K562 (cell line): Measurements from ENCODE around the gene SNRNP200. TPM values are rescaled to one million over a fixed set of nuclear protein-coding genes. Genes with fewer than 3 reads are reported as not detected.

ENCODE experiments used
- ATAC-seq: fragments of 200-7000 bp; cut with Tn5 transposase; 3 replicates; pipeline ENCODE4 v1.9.1; 2020; ENCODE audit warnings: moderate library complexity
- BruUV-seq: library from RNA; stranded (reverse); fragments of 400-500 nt; replicated peaks from 2 replicates; lab custom pipeline; 2021; lab: Mats Ljungman, UMichigan
- CTCF ChIA-PET: fragments of 300-600 bp; formaldehyde crosslinking; extraction: SDS; loops from one replicate; lab custom pipeline; 2021; ENCODE audit warnings: low intra/inter-chr PET ratio; lab: Yijun Ruan, JAX
- POLR2A ChIA-PET: fragments of 300-600, 350-650 bp; sonication (Branson Sonifier 250); formaldehyde crosslinking; extraction: SDS; loops from one replicate; lab custom pipeline; 2021; ENCODE audit warnings: antibody characterized with exemption, inconsistent platforms; lab: Yijun Ruan, JAX
- DNase-seq, 4 experiments: peaks; one replicate each; pipeline versions ENCODE4 v3.0.0 to v3.0.0-alpha.2; 2011 to 2018; ENCODE audit warnings: low spot score in 3 of 4, mixed read lengths in 3 of 4; ENCODE audit errors: extremely low read depth in 1 of 4
- FAIRE-seq: peaks from 2 replicates; lab custom pipeline; 2011; peaks lifted over from hg19 to GRCh38; lab: Jason Lieb, UNC
- H2AFZ ChIP-seq: 2 replicates; pipeline ENCODE4 v1.6.0; 2011; ENCODE audit warnings: low read depth, low read length, control low read depth, inconsistent platforms
- H3K27ac ChIP-seq: fragments of 200-600 bp; 3 replicates; pipeline ENCODE4 v1.8.0; 2011; ENCODE audit warnings: low read depth, mild to moderate bottlenecking, control low read depth, inconsistent platforms, low read length, moderate library complexity, mixed read lengths; ENCODE audit errors: extremely low read depth
- H3K27me3 ChIP-seq, 2 experiments: fragments of 300-600 bp in 1 of 2; 2 replicates in 1 of 2; 3 replicates in 1 of 2; pipeline versions ENCODE4 v1.6.0 to v1.8.0; 2011; ENCODE audit warnings: inconsistent platforms in 2 of 2, low read length in 2 of 2, mild to moderate bottlenecking in 1 of 2, mixed read lengths in 1 of 2, moderate library complexity in 1 of 2; ENCODE audit not compliant: control insufficient read depth in 2 of 2, insufficient read depth in 2 of 2
- H3K36me3 ChIP-seq: fragments of 300-600 bp; 3 replicates; pipeline ENCODE4 v1.8.0; 2011; ENCODE audit warnings: mild to moderate bottlenecking, low read length, inconsistent platforms; ENCODE audit not compliant: control insufficient read depth, insufficient read depth
- H3K4me1 ChIP-seq, 2 experiments: fragments of 200-600 bp in 1 of 2; replicated peaks in 1 of 2; 2 replicates in 1 of 2; 3 replicates in 1 of 2; pipeline versions ENCODE4 v1.5.1 to v1.8.0; 2011; ENCODE audit warnings: inconsistent platforms in 2 of 2, low read length in 2 of 2, mild to moderate bottlenecking in 1 of 2, mixed read lengths in 1 of 2, moderate library complexity in 1 of 2; ENCODE audit not compliant: control insufficient read depth in 2 of 2, insufficient read depth in 2 of 2
- H3K4me2 ChIP-seq: 2 replicates; pipeline ENCODE4 v1.6.1; 2011; ENCODE audit warnings: low read length, control low read depth, inconsistent platforms, mixed read lengths; ENCODE audit not compliant: insufficient read depth
- H3K4me3 ChIP-seq: fragments of 200-600 bp; sonication (generic), shearing (Covaris generic); 2 replicates; pipeline ENCODE4 v1.5.1; 2016; ENCODE audit warnings: control low read depth, inconsistent platforms
- H3K79me2 ChIP-seq: fragments of 200-600 bp; 3 replicates; pipeline ENCODE4 v1.8.0; 2011; ENCODE audit warnings: low read length, inconsistent platforms; ENCODE audit not compliant: control insufficient read depth, insufficient read depth
- H3K9ac ChIP-seq, 2 experiments: 2 replicates each; pipeline versions ENCODE4 v1.6.0 to v1.6.1; 2011; ENCODE audit warnings: low read depth in 2 of 2, low read length in 2 of 2, control low read depth in 1 of 2, inconsistent platforms in 1 of 2, mild to moderate bottlenecking in 1 of 2, mixed read lengths in 1 of 2; ENCODE audit not compliant: insufficient read depth in 1 of 2
- H3K9me1 ChIP-seq: one replicate; pipeline ENCODE4 v1.6.0; 2011; ENCODE audit warnings: inconsistent platforms, mild to moderate bottlenecking, low read length, moderate library complexity; ENCODE audit not compliant: control insufficient read depth, insufficient read depth
- H3K9me3 ChIP-seq: replicated peaks from 2 replicates; pipeline ENCODE4 v1.5.1; 2011; ENCODE audit warnings: low read depth, low read length, inconsistent platforms; ENCODE audit not compliant: control insufficient read depth, insufficient read depth
- H4K20me1 ChIP-seq: replicated peaks from 2 replicates; pipeline ENCODE4 v1.6.1; 2011; ENCODE audit warnings: low read length, inconsistent platforms, mixed read lengths; ENCODE audit not compliant: control insufficient read depth, insufficient read depth
- CHD2 ChIP-seq: IDR thresholded peaks from 2 replicates; pipeline ENCODE4 v1.6.1; 2011; ENCODE audit warnings: low read depth, low read length
- FOSL1 ChIP-seq: fragments of 200-800 bp; sonication (Bioruptor generic); conservative IDR thresholded peaks from 2 replicates; pipeline ENCODE4 v1.6.1; 2016; ENCODE audit warnings: missing genetic modification characterization, missing compliant biosample characterization
- ILF3 ChIP-seq: fragments of 450-650 bp; IDR thresholded peaks from 2 replicates; pipeline ENCODE4 v1.6.1; 2018; ENCODE audit warnings: antibody characterized with exemption, mild to moderate bottlenecking, moderate library complexity, borderline replicate concordance
- KDM2B ChIP-seq: fragments of 250-450 bp; sonication (Bioruptor Pico); IDR thresholded peaks from 2 replicates; pipeline ENCODE4 v1.8.0; 2021; ENCODE audit warnings: mild to moderate bottlenecking, moderate library complexity
- MAFG ChIP-seq: fragments of 450-650 bp; conservative IDR thresholded peaks from 2 replicates; pipeline ENCODE4 v1.6.1; 2016; ENCODE audit warnings: missing genetic modification characterization, missing compliant biosample characterization
- XRCC3 ChIP-seq: fragments of 450-650 bp; IDR thresholded peaks from 2 replicates; pipeline ENCODE4 v1.6.1; 2017; ENCODE audit warnings: mild to moderate bottlenecking, moderate library complexity
- XRCC5 ChIP-seq: fragments of 200-400 bp; formaldehyde crosslinking; IDR thresholded peaks from 2 replicates; pipeline ENCODE4 v1.6.1; 2017; ENCODE audit warnings: low read depth, mild to moderate bottlenecking, low read length
- WGBS: fragments of 100-300 bp; shearing (Covaris generic); methylation state at CpG from one replicate; pipeline ENCODE4 v1.1.6; 2016; ENCODE audit warnings: low coverage, mixed read lengths; ENCODE audit not compliant: insufficient coverage; ENCODE audit errors: missing lambda C conversion rate; 5-methylcytosine and 5-hydroxymethylcytosine counted together
- in situ Hi-C: fragments of 300-500 bp; cut with MboI; formaldehyde crosslinking; loops from 4 replicates; pipeline ENCODE4 v1.15.0; 2018; ENCODE audit warnings: inconsistent platforms, mixed read lengths
- intact Hi-C: fragments of 100-400 bp; cut with micrococcal nuclease; formaldehyde crosslinking; loops from 2 replicates; pipeline ENCODE4 v1.14.2; 2022
- polyA plus RNA-seq, 8 experiments: library from polyadenylated mRNA; depleted of rRNA in 4 of 8; stranded (reverse) in 5 of 8; unstranded in 3 of 8; fragments of >200 nt; fragmentation: Nextera tagmentation in 2 of 8; fragmentation: Illumina TruSeq in 1 of 8; extraction: Ambion mirVana in 2 of 8; extraction: Trizol in 1 of 8; gene quantifications; 2 replicates each; pipeline versions ENCODE4 v1.2.1 to v1.2.3, GENCODE V29; 2011 to 2014; ENCODE audit warnings: inconsistent platforms in 1 of 8, missing spikeins in 1 of 8
- total RNA-seq, 7 experiments: library from RNA; depleted of rRNA in 6 of 7; stranded (reverse); fragments of >200 nt in 6 of 7; fragmentation: Illumina TruSeq in 2 of 7; extraction: Trizol in 2 of 7; gene quantifications; 2 replicates each; pipeline versions ENCODE4 v1.2.1 to v1.2.3, GENCODE V29; 2011 to 2021; ENCODE audit warnings: low replicate concordance in 1 of 7
- TF ChIP-seq, protein P1 (sequence below): sonication (generic); formaldehyde crosslinking; IDR thresholded peaks from 2 replicates; pipeline ENCODE4 v1.8.0; 2023; ENCODE audit warnings: mild to moderate bottlenecking, missing genetic modification reagents
- TF ChIP-seq, protein P2 (sequence below), 2 experiments: fragments of 450-650 bp in 1 of 2; sonication (generic) in 1 of 2; formaldehyde crosslinking in 1 of 2; IDR thresholded peaks; 2 replicates each; pipeline versions ENCODE4 v1.7.1 to v1.9.0; 2016 to 2022; ENCODE audit warnings: inconsistent platforms in 1 of 2, mild to moderate bottlenecking in 1 of 2, missing genetic modification reagents in 1 of 2

SNRNP200 gene
- total and polyA plus RNA-seq, 9 of the 15 experiments (the other 6 are each of a cell fraction or from before 2014, with no cell fraction given) = 76.1 to 231 (median 155) TPM

DNA sequence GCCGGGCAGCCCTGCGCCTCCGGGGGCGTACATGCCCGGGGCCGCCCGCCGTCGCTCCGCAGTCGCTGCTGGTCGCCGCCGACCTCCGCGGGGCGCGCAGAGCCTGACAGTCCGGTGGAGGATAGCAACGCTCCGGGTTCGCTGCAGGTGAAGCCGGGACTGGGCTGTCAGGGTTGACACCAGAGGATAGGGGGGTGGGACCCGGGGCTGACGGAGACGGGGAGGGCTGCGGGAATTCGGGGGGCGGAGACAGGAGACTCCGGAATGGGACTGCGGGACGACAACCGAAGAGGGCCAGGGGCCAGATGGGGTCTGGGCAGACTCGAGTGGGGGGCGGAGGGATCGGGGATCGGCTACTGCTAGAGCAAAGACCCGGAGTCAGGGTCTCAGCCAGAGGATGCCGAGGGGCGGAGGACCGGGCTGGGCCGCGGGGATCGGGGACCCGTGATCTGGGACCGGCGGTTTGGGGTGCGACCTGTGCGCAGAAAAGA, 40.0 kb downstream of the SNRNP200 start:
- BruUV-seq = no TSS peak
- Histone ChIP-seq H3K4me3 (peak overlapping the region; percentile 84), H3K9ac (peak overlapping the region; percentile 86 to 99), H3K27me3 (no peaks in the 10 kb centered on the region), H3K4me2 (peak overlapping the region; percentile 88), H3K9me3 (no peaks in the 10 kb centered on the region), H3K36me3 (peaks cover 50% of the 10 kb centered on the region), H3K79me2 (peaks cover 50% of the 10 kb centered on the region), H2AFZ (peak overlapping the region; percentile 95), H3K4me1 (peaks cover 27 to 33% of the 10 kb centered on the region in 2 experiments), H3K9me1 (no peaks in the 10 kb centered on the region), H4K20me1 (0 out of 2 replicates have a peak, but pooled peaks cover 16% of the 10 kb centered on the region), H3K27ac (peak overlapping the region; percentile 78)
- ATAC-seq = peak; percentile 19
- in situ Hi-C loops = no loop called here
- 0% methylated on average over 20 of the region's 49 CpGs for WGBS
- intact Hi-C loops = loop anchor here (10.0 kb wide), 1 partner anchor 239 kb away; the partner anchor contains the start of gene NEURL3
- ChIA-PET CTCF (no interaction called here), POLR2A (interaction anchor here (0.7 to 1.0 kb wide), 2 partner anchors 16 to 37 kb away, joined by 3 read pairs; no protein-coding TSS in a partner anchor)
- DNase-seq = peak; percentile 34 to 80 (median 66)
- FAIRE-seq = no peak
- TF ChIP-seq, protein P1, sequence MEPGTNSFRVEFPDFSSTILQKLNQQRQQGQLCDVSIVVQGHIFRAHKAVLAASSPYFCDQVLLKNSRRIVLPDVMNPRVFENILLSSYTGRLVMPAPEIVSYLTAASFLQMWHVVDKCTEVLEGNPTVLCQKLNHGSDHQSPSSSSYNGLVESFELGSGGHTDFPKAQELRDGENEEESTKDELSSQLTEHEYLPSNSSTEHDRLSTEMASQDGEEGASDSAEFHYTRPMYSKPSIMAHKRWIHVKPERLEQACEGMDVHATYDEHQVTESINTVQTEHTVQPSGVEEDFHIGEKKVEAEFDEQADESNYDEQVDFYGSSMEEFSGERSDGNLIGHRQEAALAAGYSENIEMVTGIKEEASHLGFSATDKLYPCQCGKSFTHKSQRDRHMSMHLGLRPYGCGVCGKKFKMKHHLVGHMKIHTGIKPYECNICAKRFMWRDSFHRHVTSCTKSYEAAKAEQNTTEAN (CRISPR knock-in tag) = no peak
- TF ChIP-seq MAFG = no peak
- TF ChIP-seq, protein P2, sequence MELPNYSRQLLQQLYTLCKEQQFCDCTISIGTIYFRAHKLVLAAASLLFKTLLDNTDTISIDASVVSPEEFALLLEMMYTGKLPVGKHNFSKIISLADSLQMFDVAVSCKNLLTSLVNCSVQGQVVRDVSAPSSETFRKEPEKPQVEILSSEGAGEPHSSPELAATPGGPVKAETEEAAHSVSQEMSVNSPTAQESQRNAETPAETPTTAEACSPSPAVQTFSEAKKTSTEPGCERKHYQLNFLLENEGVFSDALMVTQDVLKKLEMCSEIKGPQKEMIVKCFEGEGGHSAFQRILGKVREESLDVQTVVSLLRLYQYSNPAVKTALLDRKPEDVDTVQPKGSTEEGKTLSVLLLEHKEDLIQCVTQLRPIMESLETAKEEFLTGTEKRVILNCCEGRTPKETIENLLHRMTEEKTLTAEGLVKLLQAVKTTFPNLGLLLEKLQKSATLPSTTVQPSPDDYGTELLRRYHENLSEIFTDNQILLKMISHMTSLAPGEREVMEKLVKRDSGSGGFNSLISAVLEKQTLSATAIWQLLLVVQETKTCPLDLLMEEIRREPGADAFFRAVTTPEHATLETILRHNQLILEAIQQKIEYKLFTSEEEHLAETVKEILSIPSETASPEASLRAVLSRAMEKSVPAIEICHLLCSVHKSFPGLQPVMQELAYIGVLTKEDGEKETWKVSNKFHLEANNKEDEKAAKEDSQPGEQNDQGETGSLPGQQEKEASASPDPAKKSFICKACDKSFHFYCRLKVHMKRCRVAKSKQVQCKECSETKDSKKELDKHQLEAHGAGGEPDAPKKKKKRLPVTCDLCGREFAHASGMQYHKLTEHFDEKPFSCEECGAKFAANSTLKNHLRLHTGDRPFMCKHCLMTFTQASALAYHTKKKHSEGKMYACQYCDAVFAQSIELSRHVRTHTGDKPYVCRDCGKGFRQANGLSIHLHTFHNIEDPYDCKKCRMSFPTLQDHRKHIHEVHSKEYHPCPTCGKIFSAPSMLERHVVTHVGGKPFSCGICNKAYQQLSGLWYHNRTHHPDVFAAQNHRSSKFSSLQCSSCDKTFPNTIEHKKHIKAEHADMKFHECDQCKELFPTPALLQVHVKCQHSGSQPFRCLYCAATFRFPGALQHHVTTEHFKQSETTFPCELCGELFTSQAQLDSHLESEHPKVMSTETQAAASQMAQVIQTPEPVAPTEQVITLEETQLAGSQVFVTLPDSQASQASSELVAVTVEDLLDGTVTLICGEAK (IDR thresholded peaks at IDR 0.05) = no peak
- TF ChIP-seq, protein P2 (CRISPR knock-in tag; IDR thresholded peaks at IDR 0.05) = no peak
- no peak for TF ChIP-seq CHD2
- TF ChIP-seq KDM2B (CRISPR knock-in tag) = no peak
- no peak for TF ChIP-seq XRCC3
- no peak for TF ChIP-seq XRCC5
- no peak for TF ChIP-seq ILF3
- TF ChIP-seq FOSL1 (tag) = no peak
